Activated naive CD4-positive, alpha-beta T cell treated with anti-CD3 and anti-CD28 coated beads for 36 hours (primary cell): ENCODE results near the gene PLXNB2. TPM values are rescaled to one million over a fixed set of nuclear protein-coding genes. Genes with fewer than 3 reads are reported as not detected.

Experiments
- CTCF ChIA-PET: fragments of 350-600 bp; sonication (Branson Sonifier 250); formaldehyde crosslinking; loops from one replicate; lab custom pipeline; 2021; ENCODE audit warnings: antibody characterized with exemption; lab: Charles Lee
- DNase-seq: peaks from one replicate; pipeline ENCODE4 v3.0.0-alpha.2; 2020
- H3K27ac Mint-ChIP-seq: one replicate; pipeline ENCODE4 v1.8.0; 2021; ENCODE audit warnings: mild to moderate bottlenecking, mixed read lengths
- H3K27me3 Mint-ChIP-seq: one replicate; pipeline ENCODE4 v1.8.0; 2021; ENCODE audit warnings: low read depth, mixed read lengths
- H3K36me3 Mint-ChIP-seq: one replicate; pipeline ENCODE4 v1.8.0; 2021; ENCODE audit warnings: low read depth, mixed read lengths
- H3K4me1 Mint-ChIP-seq: one replicate; pipeline ENCODE4 v1.8.0; 2021; ENCODE audit warnings: low read depth, mixed read lengths
- H3K4me3 Mint-ChIP-seq: one replicate; pipeline ENCODE4 v1.8.0; 2021; ENCODE audit warnings: mild to moderate bottlenecking, moderate library complexity, mixed read lengths
- H3K9me3 Mint-ChIP-seq: one replicate; pipeline ENCODE4 v1.8.0; 2021; ENCODE audit warnings: mixed read lengths
- intact Hi-C: fragments of 100-400 bp; cut with micrococcal nuclease; formaldehyde crosslinking; loops from one replicate; pipeline ENCODE4 v1.15.1; 2023
- total RNA-seq, 2 experiments: library from RNA; stranded (reverse); gene quantifications; one replicate each; pipeline ENCODE4 v1.2.3, GENCODE V29; 2021

PLXNB2 gene
- total RNA-seq, 2 experiments from 2014 or later = 9.8 to 10.4 TPM

- Mint-ChIP-seq H3K4me1 (peaks cover 6% of the 10 kb centered on the region), H3K9me3 (no peaks in the 10 kb centered on the region), H3K27ac (no peak overlapping the region), H3K36me3 (no peaks in the 10 kb centered on the region), H3K27me3 (peaks cover 26% of the 10 kb centered on the region), H3K4me3 (peak overlapping the region; percentile 50)
- CTCF ChIA-PET = interaction anchor here (1.1 to 1.9 kb wide), 2 partner anchors 9 to 10 kb away, joined by 4 to 9 read pairs; partner anchors contain the start of gene HDAC10
- no peak for DNase-seq
- intact Hi-C loops = no loop called here
These were observed 46.4 kb downstream of the PLXNB2 start for GRCh38 chr22:50260801-50261614.

GRCh38 chr22:50260434-50260800, 47.0 kb downstream of the PLXNB2 start:
- intact Hi-C loops = no loop called here
- CTCF ChIA-PET = interaction anchor here (1.1 to 1.9 kb wide), 2 partner anchors 8 to 9 kb away, joined by 4 to 9 read pairs; partner anchors contain the start of gene HDAC10
- peaks cover 26% of the 10 kb centered on the region for H3K27me3 Mint-ChIP-seq
- peaks cover 6% of the 10 kb centered on the region for H3K4me1 Mint-ChIP-seq
- H3K27ac Mint-ChIP-seq = no peak overlapping the region
- no peaks in the 10 kb centered on the region for H3K9me3 Mint-ChIP-seq
- no peak for DNase-seq
- H3K4me3 Mint-ChIP-seq = peak overlapping the region; percentile 50
- H3K36me3 Mint-ChIP-seq = no peaks in the 10 kb centered on the region

GRCh38 chr22:50259302-50259701, 48.1 kb downstream of the PLXNB2 start:
- no peaks in the 10 kb centered on the region for H3K9me3 Mint-ChIP-seq
- DNase-seq = no peak
- no peaks in the 10 kb centered on the region for H3K36me3 Mint-ChIP-seq
- H3K27ac Mint-ChIP-seq = no peak overlapping the region
- peaks cover 26% of the 10 kb centered on the region for H3K27me3 Mint-ChIP-seq
- CTCF ChIA-PET = interaction anchor here (0.7 kb wide), 1 partner anchor 17 kb away, joined by 3 read pairs; no protein-coding TSS in a partner anchor
- peaks cover 6% of the 10 kb centered on the region for H3K4me1 Mint-ChIP-seq
- intact Hi-C loops = no loop called here
- H3K4me3 Mint-ChIP-seq = peak overlapping the region; percentile 48

- no peak overlapping the region for H3K4me3 Mint-ChIP-seq
These were observed 48.8 kb downstream of the PLXNB2 start for GRCh38 chr22:50258361-50259292.

GRCh38 chr22:50257451-50258360, 49.7 kb downstream of the PLXNB2 start:
- DNase-seq = no peak
- H3K9me3 Mint-ChIP-seq = no peaks in the 10 kb centered on the region
- peaks cover 23% of the 10 kb centered on the region for H3K27me3 Mint-ChIP-seq
- H3K4me1 Mint-ChIP-seq = peaks cover 6% of the 10 kb centered on the region
- no peak overlapping the region for H3K27ac Mint-ChIP-seq
- CTCF ChIA-PET = no interaction called here
- H3K36me3 Mint-ChIP-seq = no peaks in the 10 kb centered on the region
- intact Hi-C loops = no loop called here
- H3K4me3 Mint-ChIP-seq = no peak overlapping the region

More at GRCh38 chr22:50258361-50259292, 48.8 kb downstream of the PLXNB2 start:
- H3K27ac Mint-ChIP-seq = no peak overlapping the region
- DNase-seq = no peak
- peaks cover 6% of the 10 kb centered on the region for H3K4me1 Mint-ChIP-seq
- H3K36me3 Mint-ChIP-seq = no peaks in the 10 kb centered on the region
- no peaks in the 10 kb centered on the region for H3K9me3 Mint-ChIP-seq
- CTCF ChIA-PET = no interaction called here
- intact Hi-C loops = no loop called here
- H3K27me3 Mint-ChIP-seq = peaks cover 26% of the 10 kb centered on the region

- no peak overlapping the region for H3K27ac Mint-ChIP-seq
- H3K4me3 Mint-ChIP-seq = no peak overlapping the region
- H3K4me1 Mint-ChIP-seq = peaks cover 2% of the 10 kb centered on the region
- intact Hi-C loops = no loop called here
- no peak for DNase-seq
- CTCF ChIA-PET = no interaction called here
- H3K36me3 Mint-ChIP-seq = no peaks in the 10 kb centered on the region
- peaks cover 16% of the 10 kb centered on the region for H3K27me3 Mint-ChIP-seq
- no peaks in the 10 kb centered on the region for H3K9me3 Mint-ChIP-seq
These were observed 50.4 kb downstream of the PLXNB2 start for GRCh38 chr22:50257041-50257440.

- Mint-ChIP-seq H3K27me3 (peaks cover 14% of the 10 kb centered on the region), H3K27ac (no peak overlapping the region), H3K9me3 (no peaks in the 10 kb centered on the region), H3K36me3 (no peaks in the 10 kb centered on the region), H3K4me1 (no peaks in the 10 kb centered on the region), H3K4me3 (no peak overlapping the region)
- DNase-seq = no peak
- intact Hi-C loops = no loop called here
- CTCF ChIA-PET = no interaction called here
These were observed 51.1 kb downstream of the PLXNB2 start for GRCh38 chr22:50256258-50256862.

- Mint-ChIP-seq H3K4me3 (no peak overlapping the region), H3K27ac (no peak overlapping the region), H3K9me3 (no peaks in the 10 kb centered on the region), H3K4me1 (peaks cover 2% of the 10 kb centered on the region), H3K27me3 (peaks cover 14% of the 10 kb centered on the region), H3K36me3 (no peaks in the 10 kb centered on the region)
- CTCF ChIA-PET = no interaction called here
- intact Hi-C loops = no loop called here
- DNase-seq = no peak
These were observed 51.8 kb downstream of the PLXNB2 start for GRCh38 chr22:50255607-50256006.

- no peak for DNase-seq
- intact Hi-C loops = no loop called here
- Mint-ChIP-seq H3K36me3 (no peaks in the 10 kb centered on the region), H3K4me3 (no peak overlapping the region), H3K27me3 (peaks cover 10% of the 10 kb centered on the region), H3K27ac (no peak overlapping the region), H3K9me3 (no peaks in the 10 kb centered on the region), H3K4me1 (peaks cover 5% of the 10 kb centered on the region)
- CTCF ChIA-PET = interaction anchor here (0.6 kb wide), 1 partner anchor 80 kb away, joined by 3 read pairs; no protein-coding TSS in a partner anchor
These were observed 52.3 kb downstream of the PLXNB2 start for GRCh38 chr22:50255099-50255498.

GRCh38 chr22:50253941-50254340, 53.5 kb downstream of the PLXNB2 start:
- DNase-seq = no peak
- no peaks in the 10 kb centered on the region for H3K36me3 Mint-ChIP-seq
- CTCF ChIA-PET = no interaction called here
- no peak overlapping the region for H3K4me3 Mint-ChIP-seq
- intact Hi-C loops = loop anchor here (2.0 to 5.0 kb wide), 2 partner anchors 73 to 243 kb away; partner anchors contain the start of gene DENND6B
- H3K27me3 Mint-ChIP-seq = peaks cover 5% of the 10 kb centered on the region
- H3K27ac Mint-ChIP-seq = no peak overlapping the region
- H3K9me3 Mint-ChIP-seq = no peaks in the 10 kb centered on the region
- H3K4me1 Mint-ChIP-seq = peaks cover 8% of the 10 kb centered on the region
